GM18867 (cell line): ENCODE results near the gene FGD2.
"Not testable (repeated sequence)": the region's sequence is repeated elsewhere in the genome, so short reads cannot be mapped to it uniquely, and the experiment has no call there.

Experiments used
- ATAC-seq: cut with Tn5 transposase; IDR thresholded peaks from one replicate; pipeline ENCODE4 v1.9.1; 2021; ENCODE audit warnings: mild to moderate bottlenecking, moderate library complexity; ENCODE audit not compliant: unreplicated experiment

FGD2 gene

GRCh38 chr6:37057128-37057471 is 51.6 kb downstream of the FGD2 start:
- no peak for ATAC-seq

- ATAC-seq = no peak
These were observed 52.2 kb downstream of the FGD2 start for GRCh38 chr6:37057678-37058077.

- ATAC-seq = no peak
These were observed 52.7 kb downstream of the FGD2 start for GRCh38 chr6:37058084-37058586.

- not testable (repeated sequence) for ATAC-seq
These were observed 53.5 kb downstream of the FGD2 start for GRCh38 chr6:37058984-37059343.

- ATAC-seq = no peak
These were observed 54.1 kb downstream of the FGD2 start for GRCh38 chr6:37059344-37060194.

GRCh38 chr6:37060195-37060559 is 54.7 kb downstream of the FGD2 start:
- no peak for ATAC-seq

GRCh38 chr6:37061157-37061804 is 55.8 kb downstream of the FGD2 start:
- no peak for ATAC-seq

GRCh38 chr6:37062424-37062823 is 57.0 kb downstream of the FGD2 start:
- no peak for ATAC-seq

- ATAC-seq = no peak
These were observed 63.2 kb downstream of the FGD2 start for GRCh38 chr6:37068356-37069270.

GRCh38 chr6:37069639-37070038 is 64.2 kb downstream of the FGD2 start:
- ATAC-seq = no peak

- no peak for ATAC-seq
These were observed 67.1 kb downstream of the FGD2 start for GRCh38 chr6:37072526-37072925.

GRCh38 chr6:37074053-37074827 is 68.8 kb downstream of the FGD2 start:
- no peak for ATAC-seq

- ATAC-seq = no peak
These were observed 71.9 kb downstream of the FGD2 start for GRCh38 chr6:37077191-37077904.

- ATAC-seq = no peak
These were observed 72.4 kb downstream of the FGD2 start for GRCh38 chr6:37077905-37078296.
